ENCODE measurements around the gene P2RY6.
"Not testable (repeated sequence)": the region's sequence is repeated elsewhere in the genome, so short reads cannot be mapped to it uniquely, and the experiment has no call there.

The P2RY6 gene, protein sequence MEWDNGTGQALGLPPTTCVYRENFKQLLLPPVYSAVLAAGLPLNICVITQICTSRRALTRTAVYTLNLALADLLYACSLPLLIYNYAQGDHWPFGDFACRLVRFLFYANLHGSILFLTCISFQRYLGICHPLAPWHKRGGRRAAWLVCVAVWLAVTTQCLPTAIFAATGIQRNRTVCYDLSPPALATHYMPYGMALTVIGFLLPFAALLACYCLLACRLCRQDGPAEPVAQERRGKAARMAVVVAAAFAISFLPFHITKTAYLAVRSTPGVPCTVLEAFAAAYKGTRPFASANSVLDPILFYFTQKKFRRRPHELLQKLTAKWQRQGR

DNA sequence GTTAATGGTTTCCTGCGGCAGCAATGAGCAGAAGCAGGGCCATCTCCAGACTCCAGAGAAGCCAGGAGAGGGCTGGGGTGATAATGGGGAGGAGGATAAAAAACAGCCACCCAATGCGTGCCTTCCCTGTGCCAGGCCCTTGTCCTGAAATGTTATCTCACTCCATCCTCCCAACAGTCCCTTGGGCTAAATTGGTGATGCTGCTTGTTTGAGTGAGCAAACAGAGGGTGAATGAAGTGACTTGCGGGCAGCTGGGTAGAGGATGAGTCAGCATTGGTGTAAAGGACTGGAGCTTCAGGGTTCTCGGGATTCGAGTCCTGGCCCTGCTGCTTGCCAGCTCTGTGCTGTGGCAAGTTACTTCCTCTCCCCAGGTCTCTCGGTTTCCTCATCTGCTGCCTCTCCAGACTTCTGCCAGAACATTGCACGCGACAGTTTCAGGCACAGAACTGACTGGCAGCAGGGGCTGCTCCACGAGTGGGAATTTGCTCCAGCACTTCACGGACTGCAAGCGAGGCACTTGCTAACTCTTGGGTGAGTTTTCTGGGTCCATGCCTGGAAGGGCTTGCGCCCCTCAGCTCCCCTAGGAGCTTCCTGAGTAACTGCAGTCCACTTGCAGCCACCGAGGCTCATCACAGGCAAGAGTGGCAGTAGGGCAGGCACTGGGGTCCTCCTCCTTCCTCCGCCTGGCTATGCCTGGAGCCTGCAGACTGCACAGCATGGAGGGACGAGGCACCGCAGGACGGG lies at the start of gene P2RY6:
Gene P2RY6 (plus strand): TSS at position 403 of the 744 bp plus-strand sequence. CDS start 24,181 bp downstream, outside the sequence.
- DNase-seq = peak; percentile 94

GRCh38 chr11:73223998-73224730 lies 48.0 kb upstream of the P2RY6 start:
- DNase-seq = no peak

- DNase-seq = no peak
Measured at GRCh38 chr11:73225001-73225686, 47.0 kb upstream of the P2RY6 start.

DNA sequence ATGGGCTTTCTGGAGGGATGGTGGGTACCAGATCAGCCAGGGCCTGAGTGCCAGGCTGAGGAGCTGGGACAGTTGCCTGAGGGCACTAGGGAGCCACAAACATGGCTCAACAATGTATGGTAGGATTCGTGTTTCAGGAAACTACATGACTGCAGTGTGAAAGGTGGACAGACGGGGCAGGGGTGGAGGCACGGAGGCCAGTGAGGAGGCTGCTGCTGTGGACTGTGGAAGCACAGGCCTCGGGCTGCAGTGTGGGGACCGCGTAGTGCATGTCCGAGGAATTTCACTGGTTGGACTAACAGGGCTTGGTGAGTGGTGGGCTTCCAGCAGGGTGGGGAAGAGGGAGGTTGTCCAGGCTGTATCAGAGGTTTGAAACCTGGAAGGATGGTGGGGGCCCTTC lies 46.3 kb upstream of the P2RY6 start:
- no peak for DNase-seq

DNA sequence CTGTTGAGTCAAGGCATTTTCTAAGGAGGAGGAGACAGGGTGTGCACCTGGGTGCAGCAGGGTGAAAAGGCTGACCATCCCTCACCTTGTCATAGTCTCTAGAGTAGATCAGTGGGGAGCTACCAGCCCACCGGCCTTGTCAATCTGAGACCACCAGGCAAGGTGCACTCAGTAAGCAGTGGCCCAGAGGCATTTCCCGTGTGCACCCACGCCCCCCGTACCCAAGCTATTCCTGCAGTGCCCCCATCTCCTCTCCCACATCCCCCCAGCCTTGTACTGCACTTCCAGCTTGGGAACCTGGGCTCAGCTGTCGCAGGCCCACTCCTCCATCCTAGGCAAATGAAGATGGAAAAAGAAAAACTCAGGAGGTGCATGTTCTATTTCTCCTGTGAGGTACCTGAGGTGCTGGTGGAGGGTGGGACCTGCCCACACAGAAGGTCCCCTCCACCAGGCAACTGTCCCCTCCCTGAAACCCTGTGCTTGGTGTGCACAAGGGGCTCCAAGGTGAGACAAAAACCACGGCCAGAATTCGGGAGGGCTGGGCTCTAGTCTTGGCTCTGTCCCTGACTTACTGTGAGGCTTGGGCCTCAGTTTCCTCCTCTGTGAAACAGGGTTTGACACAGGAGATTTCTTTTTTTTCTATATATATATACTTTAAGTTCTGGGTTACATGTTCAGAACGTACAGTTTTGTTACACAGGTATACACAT lies 45.7 kb upstream of the P2RY6 start:
- no peak for DNase-seq

DNA sequence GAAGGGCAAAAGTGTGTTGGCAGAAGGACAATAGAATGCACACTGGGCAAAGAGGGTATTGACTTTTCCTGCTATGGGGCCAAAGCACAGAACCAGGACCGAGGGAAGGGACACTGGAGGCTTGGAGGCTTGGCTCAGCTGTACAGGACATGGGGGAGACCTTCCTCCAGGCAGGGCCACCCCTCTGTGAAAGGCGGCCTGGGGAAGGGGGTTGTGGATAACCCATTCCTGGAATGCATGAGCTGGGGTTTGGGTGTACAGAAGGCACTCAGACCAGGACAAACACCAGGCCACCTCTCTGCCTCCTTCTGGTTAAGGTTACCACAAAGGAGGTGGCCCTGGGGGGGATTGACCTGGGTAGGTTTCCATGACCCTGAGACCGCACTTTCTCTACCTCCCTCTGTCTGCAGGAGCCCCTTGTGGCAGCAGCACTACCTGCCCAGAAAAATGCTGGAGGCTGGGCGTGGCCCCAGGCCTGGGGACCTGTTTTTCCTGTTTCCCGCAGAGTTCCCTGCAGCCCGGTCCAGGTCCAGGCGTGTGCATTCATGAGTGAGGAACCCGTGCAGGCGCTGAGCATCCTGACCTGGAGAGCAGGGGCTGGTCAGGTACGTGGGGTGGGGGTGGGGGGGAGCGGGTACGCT lies 44.4 kb upstream of the P2RY6 start:
- no peak for DNase-seq

- no peak for DNase-seq
Measured at GRCh38 chr11:73228268-73229134, 43.6 kb upstream of the P2RY6 start.

- DNase-seq = no peak
Measured at GRCh38 chr11:73229321-73229895, 42.7 kb upstream of the P2RY6 start.

DNA sequence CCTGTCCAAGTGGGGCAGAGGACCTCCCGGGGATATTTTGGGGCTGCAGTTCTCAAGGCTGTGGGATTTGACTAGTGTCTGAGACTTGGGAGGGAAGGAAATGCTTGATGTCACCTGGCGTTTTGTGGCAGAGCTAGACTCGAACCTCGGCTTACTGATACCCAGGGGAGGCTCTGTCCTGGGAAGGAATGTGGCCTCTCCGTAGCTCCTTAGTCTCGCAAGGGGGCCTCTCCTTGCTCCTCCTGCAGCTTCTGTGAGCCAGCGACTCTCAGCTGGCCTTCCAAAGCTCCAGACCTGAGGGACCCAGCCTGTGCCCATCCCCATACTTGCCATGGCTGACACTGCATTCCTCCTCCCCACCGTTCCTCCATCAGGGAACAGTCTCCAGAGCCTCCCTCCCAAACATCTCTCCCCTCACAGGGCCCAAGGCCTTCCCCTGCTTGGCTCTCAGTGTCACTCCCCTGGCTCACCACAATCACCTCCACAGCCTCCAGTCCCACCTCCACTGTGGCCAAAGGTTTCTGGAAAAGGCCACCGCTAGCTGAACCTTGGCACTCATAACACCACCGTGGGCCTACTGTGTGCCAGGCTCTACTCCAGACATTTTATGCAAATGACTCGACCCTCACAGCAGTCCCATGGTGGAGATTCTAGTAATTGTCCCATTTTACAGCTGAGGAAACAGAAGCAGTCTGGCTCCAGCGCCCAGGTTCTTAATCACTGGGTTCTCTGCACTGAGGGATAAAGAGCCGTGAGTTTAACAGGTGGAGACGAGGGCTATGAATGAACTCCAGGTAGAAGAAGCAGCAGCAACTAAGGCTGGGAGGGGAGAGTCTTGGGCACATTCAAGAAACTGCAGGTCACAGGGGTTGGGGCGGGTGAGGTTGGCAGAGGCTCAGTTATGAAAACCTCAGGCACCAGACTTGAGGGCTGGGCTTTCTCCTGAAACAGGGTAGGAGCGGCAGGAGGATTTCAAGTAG lies 42.0 kb upstream of the P2RY6 start:
- no peak for DNase-seq

DNA sequence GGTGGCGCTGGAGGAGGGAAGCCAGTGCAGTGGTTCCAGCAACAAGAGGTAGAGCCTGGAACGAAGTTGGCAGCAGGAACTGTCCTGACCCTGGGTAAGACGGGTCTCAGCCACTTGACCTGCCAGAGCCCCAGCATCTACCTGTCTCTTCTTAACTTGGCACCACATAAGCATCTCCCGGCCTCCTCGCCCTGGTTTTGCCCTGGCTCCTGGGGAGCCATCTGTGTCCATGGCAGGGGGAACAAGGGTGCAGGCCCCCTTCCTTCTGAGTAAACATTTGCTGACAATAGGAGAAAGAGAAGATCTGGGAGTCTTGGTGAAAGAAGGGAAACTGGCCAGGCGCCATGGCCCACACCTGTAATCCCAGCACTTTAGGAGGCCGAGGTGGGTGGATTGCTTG lies 41.2 kb upstream of the P2RY6 start:
- DNase-seq = no peak

DNA sequence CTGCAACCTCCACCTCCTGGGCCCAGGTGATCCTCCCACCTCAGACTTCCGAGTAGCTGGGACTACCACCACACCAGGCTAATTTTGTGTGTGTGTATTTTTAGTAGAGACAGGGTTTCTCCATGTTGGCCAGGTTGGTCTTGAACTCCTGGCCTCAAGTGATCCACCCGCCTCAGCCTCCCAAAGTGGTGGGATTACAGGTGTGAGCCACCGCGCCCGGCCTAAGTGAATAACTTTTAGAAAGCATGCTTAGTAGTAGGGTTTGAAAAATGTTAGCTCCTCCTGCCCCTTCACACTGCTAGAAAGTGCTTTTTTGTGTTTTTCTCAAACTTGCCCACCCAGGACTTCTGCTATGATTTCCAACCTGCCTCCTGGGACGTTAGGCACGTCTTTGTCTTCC lies 39.7 kb upstream of the P2RY6 start:
- not testable (repeated sequence) for DNase-seq

DNA sequence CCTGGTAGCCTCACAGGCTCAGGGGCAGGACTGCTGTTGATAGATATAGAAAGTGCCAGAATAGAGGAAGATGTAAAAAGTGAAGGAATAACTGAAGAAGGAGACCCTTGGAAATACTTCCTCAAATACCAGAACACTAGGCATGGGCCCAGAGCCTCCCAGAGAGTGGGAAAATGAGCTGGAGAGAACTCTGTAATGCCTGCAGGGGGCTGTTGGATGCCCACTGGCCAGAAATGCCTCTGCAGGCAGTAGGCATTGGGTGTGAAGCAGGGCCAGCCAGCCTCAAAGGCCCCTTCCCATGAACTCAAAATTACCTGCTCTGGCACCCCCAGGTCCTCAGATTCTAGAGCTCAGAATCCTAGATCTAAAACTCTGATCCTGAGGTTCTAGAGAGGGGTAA lies 38.9 kb upstream of the P2RY6 start:
- DNase-seq = no peak

DNA sequence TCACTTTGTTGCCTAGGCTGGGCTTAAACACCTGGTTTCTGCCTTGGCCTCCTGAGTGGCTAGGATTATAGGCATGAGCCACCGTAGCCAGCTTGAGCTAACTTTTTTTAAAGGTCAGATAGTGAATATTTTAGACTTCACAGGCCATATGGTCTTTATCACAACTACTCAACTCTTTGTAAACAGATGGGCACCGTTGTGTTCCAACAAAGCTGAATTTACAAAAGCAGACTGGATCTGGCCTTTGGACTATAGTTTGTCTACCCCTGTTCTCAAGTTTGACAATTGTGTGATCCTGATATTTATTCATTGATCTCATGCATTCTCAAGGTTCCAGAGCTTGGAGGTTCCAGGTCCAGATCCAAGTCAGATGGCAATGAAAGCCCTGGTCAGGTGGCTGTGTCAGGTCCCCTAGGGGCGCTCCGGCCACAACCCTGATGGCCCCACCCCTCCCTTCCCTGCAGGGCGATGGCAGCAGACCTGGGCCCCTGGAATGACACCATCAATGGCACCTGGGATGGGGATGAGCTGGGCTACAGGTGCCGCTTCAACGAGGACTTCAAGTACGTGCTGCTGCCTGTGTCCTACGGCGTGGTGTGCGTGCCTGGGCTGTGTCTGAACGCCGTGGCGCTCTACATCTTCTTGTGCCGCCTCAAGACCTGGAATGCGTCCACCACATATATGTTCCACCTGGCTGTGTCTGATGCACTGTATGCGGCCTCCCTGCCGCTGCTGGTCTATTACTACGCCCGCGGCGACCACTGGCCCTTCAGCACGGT lies 38.3 kb upstream of the P2RY6 start:
- no peak for DNase-seq

DNA sequence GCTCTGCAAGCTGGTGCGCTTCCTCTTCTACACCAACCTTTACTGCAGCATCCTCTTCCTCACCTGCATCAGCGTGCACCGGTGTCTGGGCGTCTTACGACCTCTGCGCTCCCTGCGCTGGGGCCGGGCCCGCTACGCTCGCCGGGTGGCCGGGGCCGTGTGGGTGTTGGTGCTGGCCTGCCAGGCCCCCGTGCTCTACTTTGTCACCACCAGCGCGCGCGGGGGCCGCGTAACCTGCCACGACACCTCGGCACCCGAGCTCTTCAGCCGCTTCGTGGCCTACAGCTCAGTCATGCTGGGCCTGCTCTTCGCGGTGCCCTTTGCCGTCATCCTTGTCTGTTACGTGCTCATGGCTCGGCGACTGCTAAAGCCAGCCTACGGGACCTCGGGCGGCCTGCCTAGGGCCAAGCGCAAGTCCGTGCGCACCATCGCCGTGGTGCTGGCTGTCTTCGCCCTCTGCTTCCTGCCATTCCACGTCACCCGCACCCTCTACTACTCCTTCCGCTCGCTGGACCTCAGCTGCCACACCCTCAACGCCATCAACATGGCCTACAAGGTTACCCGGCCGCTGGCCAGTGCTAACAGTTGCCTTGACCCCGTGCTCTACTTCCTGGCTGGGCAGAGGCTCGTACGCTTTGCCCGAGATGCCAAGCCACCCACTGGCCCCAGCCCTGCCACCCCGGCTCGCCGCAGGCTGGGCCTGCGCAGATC lies 37.5 kb upstream of the P2RY6 start:
- DNase-seq = no peak

- DNase-seq = no peak
Measured at GRCh38 chr11:73235236-73235786, 36.8 kb upstream of the P2RY6 start.

DNA sequence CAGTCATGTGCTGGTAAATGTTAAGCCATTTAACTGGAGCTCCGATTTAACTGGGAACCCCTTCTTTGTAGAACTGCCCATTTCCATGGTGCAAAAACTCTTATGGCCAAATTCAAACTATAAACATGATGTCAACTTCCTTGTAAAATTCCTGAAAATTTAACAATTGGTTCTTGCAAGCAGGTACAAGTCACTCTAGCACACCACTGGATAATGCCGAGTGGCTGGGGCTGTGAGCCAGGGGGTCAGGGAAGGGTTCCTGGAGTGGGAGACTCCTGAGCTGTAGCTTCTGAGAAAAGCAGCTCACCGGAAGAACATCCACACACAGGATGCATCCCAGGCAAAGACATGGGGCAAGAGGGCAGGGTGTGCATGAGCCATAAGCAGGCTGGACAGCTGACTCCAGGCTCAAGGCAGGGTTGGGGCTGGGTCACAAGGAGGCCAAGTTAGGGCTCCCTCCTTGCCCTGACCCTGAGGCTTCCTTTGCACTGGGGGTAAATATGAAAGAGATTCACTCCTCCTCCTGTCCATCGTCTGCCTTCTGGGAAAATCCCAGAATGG lies 35.9 kb upstream of the P2RY6 start:
- no peak for DNase-seq

- peak; percentile 72 for DNase-seq
Measured at GRCh38 chr11:73236854-73237253, 35.3 kb upstream of the P2RY6 start.

All from RPMI8226 (cell line).